ENCODE measurements around the gene RANBP1.
A peak's percentile ranks its signal among the peaks of the same experiment; 100 is the strongest.
"Not testable (repeated sequence)": the region's sequence is repeated elsewhere in the genome, so short reads cannot be mapped to it uniquely, and the experiment has no call there.

RANBP1 gene

GRCh38 chr22:20115691-20116375, at the start of gene RANBP1:
TSS of gene RANBP1 (plus strand) at chr22:20116104. CDS start at chr22:20116185, 81 bp downstream.
- H3K4me3 ChIP-seq (ENCODE audit: low read depth, low read length), result peak within 1 kb of the TSS; percentile 79

GRCh38 chr22:20066617-20067383, 49.1 kb upstream of the RANBP1 start:
- H3K4me3 ChIP-seq (ENCODE audit: low read depth, low read length), result no peak overlapping the region

DNA sequence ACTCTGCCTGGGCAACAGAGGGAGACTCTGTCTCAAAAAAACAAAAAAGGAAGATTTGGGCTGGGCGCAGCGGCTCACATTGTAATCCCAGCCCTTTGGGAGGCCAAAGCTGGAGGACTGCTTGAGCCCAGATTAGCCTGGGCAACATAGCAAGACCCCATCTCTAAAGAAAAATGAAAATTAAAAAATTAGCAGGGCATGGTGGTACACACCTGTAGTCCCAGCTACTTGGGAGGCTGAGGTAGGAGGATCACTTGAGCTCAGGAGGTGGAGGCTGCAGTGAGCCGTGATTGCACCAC, 48.6 kb upstream of the RANBP1 start:
- not testable (repeated sequence) for H3K4me3 ChIP-seq (ENCODE audit: low read depth, low read length)

- H3K4me3 ChIP-seq (ENCODE audit: low read depth, low read length), result no peak overlapping the region
Observed at GRCh38 chr22:20068640-20069039, 47.3 kb upstream of the RANBP1 start.

- H3K4me3 ChIP-seq (ENCODE audit: low read depth, low read length), result no peak overlapping the region
Observed at GRCh38 chr22:20069331-20070042, 46.4 kb upstream of the RANBP1 start.

DNA sequence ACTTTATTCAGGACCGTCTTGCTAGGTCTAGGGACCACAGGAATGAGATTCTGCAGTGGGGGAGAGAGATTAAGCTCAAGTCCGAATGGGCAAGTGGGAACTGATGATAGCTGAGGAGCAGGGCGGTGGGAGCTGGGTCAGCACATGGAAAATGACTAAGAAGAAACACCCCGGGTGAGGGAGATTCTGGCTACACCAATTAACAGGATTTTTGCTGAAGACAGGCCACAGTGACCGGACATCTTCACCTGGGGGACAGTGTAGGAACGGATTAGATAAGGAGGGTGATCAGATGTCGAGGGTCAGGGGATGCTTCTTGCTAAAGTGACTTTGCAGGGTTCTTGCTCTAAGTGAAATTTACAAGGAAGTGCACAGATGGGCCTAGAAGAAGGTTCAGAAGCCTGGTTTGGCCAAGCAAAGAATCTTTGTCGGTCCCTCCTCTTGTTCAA, 44.4 kb upstream of the RANBP1 start:
- no peak overlapping the region for H3K4me3 ChIP-seq (ENCODE audit: low read depth, low read length)

- no peak overlapping the region for H3K4me3 ChIP-seq (ENCODE audit: low read depth, low read length)
Observed at GRCh38 chr22:20076627-20077172, 39.2 kb upstream of the RANBP1 start.

DNA sequence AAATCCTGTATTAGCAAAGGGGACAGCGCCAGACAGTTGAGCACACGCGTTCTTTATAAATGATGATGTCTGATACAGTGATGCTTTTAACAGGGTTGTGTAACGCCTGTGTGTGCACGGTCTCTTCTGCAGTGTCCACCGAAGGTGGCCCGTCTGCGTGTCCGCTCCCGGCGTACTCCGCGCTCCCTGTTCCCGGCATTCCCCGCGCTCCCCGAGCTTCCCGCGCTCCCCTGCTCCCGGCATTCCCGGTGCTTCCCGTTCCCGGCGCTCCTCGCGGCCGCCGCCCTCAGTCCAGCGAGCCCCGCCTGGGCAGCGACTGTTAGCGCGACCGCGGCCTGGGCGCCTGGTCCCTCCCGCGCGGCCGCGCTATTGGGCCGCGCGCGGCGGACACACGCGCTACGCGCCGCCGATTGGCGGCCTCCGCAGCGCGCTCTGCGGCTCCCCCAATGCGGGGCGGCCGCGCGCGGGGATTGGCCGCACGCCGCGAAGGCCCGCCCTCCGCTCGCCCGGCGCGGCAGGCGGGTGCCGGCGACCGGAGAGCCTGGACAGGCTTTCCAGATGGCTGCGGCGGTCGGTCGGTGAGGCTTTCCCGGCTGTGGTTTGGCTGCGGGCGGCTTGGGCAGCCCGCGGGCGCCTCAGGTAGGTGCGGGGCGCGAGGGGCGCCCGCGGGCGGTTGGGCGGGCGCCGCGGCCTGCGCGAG, 36.0 kb upstream of the RANBP1 start, which contains the start of gene DGCR8:
DGCR8 (plus strand) TSS at position 497 of the 700 bp plus-strand sequence. CDS start 5,723 bp downstream, outside the sequence.
- peak within 1 kb of the TSS; percentile 94 for H3K4me3 ChIP-seq (ENCODE audit: low read depth, low read length)

DNA sequence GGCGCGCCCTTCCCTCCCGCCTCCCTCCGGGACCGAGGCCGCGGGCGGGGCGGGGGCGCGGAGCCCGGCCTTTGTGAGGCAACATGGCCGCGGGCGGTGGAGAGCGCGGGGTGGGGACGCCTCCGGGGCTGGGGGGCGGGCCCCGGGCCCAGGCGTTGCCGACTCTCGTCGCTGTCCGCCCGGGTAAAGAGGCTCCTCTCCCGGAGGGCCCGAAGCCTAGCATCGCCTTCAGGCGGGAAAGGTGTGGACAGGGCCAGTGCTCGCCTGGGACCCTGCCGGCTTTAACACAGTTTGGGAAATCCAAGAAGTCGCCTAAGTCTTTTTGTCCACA, 35.5 kb upstream of the RANBP1 start:
- H3K4me3 ChIP-seq (ENCODE audit: low read depth, low read length), result peak overlapping the region; percentile 94

- peak overlapping the region; percentile 94 for H3K4me3 ChIP-seq (ENCODE audit: low read depth, low read length)
Observed at GRCh38 chr22:20080776-20081654, 34.9 kb upstream of the RANBP1 start.

DNA sequence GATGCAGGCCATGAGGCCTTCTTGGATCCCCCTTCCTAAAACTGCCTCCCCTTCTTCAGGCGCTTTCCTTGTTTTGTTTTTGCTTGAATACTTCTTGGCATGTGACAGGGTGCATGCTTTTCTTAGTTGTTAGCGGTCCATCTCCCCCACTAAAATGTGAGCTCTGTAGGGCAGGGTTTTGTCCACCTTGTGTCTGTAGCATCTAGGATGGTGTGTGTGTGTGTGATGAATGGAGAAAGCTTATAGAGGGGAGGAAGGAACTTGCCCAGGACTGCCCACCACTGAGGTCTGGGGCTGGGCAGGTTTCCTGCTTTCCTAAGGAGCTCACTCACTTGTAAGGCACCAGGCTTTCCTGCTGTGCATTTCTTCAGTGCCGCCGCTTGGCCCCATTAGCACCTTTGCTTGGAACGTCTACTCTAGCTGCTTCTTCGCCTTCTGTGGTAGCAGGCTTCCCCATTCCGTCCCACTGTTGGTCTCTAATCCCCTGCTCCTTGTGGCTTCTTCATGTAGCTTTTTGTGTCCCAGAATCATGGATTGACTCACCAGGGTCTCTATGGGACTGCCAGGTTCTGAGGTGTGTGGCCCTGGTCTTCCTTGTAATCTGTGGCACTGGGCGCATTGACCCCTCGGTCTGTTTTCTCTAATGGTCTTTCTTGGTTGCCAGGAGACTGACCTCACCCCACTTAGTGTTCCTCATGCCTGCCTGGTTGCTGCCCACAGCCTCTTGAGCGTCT, 32.6 kb upstream of the RANBP1 start:
- no peak overlapping the region for H3K4me3 ChIP-seq (ENCODE audit: low read depth, low read length)

GRCh38 chr22:20083891-20084546, 31.9 kb upstream of the RANBP1 start:
- H3K4me3 ChIP-seq (ENCODE audit: low read depth, low read length), result no peak overlapping the region

GRCh38 chr22:20084547-20085413, 31.1 kb upstream of the RANBP1 start:
- H3K4me3 ChIP-seq (ENCODE audit: low read depth, low read length), result no peak overlapping the region

- H3K4me3 ChIP-seq (ENCODE audit: low read depth, low read length), result no peak overlapping the region
Observed at GRCh38 chr22:20085651-20086050, 30.3 kb upstream of the RANBP1 start.

- H3K4me3 ChIP-seq (ENCODE audit: low read depth, low read length), result no peak overlapping the region
Observed at GRCh38 chr22:20086101-20086599, 29.8 kb upstream of the RANBP1 start.

DNA sequence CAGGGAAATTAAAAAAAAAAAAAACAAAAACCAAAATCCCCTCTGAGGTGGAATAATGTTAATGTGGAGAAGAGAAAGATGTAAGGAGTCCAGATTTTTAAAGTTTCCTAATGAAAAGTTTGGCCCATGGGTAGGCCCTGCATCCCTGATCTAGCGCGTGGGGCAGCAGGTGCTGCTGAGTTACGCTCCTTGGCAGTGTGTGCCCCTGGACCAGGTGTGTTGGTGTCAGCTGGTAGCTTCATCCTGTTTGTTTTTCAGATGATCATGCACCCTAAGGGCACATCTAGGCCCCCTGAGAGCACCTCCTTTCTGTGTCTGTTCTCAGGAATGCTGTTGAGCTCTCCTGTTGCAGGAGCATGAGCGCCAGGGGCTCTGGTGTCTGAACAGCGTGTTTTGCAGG, 29.1 kb upstream of the RANBP1 start:
- no peak overlapping the region for H3K4me3 ChIP-seq (ENCODE audit: low read depth, low read length)
